Endometrium (tissue), 2 donors: ENCODE data around the gene MRTFB.

Experiments
- FAIRE-seq: peaks from 2 replicates; lab custom pipeline; 2012; peaks lifted over from hg19 to GRCh38; lab: Jason Lieb, UNC
- donor health status: control.
- donor health status: control.

The MRTFB gene

DNA sequence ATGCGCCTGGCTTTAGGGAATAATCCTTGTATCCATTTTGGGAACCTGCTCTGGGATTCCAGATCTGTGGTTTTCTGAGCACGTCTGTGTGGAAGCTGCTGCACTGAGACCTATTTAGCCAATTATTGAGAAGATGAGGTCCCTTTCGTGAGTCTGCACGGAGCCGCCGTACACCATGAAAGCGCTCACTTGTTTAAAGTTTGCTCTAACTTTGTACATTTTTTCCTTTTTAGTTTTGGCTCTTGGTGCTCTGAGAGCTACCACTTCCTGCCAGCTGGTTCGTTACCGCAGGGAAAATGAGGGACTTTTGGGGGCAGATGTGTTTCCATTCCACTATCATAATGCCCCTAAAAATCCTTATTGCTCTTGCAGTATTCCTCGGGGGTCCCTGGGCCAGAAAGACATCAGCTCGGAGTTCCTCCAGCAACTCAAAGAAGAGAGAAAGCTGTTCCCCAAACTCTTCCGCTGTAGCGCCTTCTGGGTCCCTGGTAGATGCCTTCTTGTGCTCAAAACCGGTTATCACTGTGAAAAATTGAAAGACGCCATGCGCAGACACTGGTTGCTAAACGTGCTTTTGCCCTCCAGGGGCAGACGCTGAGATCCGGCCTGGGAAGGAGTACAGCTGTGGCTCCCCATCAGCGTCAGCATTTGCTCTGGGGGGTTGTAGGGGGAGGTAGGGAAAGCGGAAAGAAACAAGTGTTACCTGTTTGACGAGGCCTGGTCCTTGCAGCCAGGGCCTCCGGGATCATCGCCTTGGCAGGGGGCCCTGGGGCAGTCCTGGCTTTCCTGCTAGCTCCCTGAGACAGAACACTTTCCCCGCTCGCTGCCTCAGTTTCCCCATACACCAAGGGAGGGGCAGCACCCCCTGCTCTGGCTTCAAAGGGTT is 238.1 kb downstream of the MRTFB start:
- FAIRE-seq: no peak

DNA sequence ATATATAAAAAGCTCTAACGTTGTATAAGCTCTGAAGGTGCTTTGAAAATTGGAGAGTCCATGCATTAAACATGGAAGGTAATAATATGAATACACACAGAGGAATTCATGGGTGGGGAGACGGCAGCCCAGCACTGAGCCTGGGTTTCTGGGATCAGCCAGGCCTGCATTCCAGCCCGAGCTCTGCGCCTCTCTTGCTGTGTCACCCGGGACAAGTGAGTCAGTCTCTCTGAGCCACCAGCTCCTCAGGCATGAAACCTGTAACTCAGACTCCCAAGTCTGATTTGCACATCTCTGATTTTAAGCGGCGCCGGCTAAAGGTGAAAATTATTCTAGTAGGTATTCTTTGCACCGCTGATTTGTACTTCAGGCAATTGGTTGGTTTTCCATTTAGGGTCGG is 238.8 kb downstream of the MRTFB start:
- FAIRE-seq: no peak

DNA sequence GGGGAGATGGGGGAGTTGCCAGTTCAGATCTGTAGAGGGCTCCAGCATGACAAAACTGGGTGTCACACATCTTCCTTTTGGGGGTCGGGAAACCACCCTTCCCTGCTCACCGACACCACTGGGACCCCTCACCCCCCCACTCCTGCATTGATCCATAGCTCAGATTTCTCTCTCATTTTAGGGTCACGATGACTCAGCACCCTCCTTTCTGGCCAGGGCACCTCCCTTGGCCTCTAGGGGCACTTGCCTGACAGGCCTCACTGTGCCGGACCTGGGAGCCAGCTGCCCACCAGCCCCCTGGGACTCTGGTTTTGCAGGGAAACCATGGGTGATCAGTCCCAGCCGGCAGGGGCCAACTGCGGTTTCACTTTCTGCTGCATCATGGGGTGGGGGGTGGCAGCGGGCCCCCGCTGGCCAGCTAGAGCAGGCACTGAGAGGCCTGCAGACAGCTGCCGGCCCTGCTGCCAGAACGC is 239.4 kb downstream of the MRTFB start:
- FAIRE-seq: no peak

DNA sequence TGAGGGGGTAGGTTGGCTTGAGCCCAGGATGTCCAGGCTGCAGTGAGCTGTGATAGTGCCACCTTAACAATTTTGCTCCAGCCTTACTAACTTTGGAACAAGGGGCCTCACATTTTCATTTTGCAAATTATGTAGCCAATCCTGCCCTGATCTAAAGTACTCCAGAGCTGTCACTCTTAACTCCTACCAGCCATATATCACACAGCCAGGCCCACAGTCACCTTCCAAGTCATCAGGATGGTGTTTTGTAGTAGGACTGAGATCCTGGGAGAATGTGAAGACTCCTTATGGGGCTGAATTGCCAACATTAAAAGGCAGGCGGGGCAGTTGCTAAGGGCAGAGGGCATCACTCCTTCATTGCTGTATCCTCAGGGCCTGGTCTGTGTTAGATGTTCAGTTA is 243.0 kb downstream of the MRTFB start:
- no peak for FAIRE-seq

- FAIRE-seq: no peak
Measured at GRCh38 chr16:14315683-14316320, 244.7 kb downstream of the MRTFB start.
